HepG2 (cell line): ENCODE data around the gene RHBDF2. TPM values are rescaled to one million over a fixed set of nuclear protein-coding genes. Genes with fewer than 3 reads are reported as not detected.

Experiments
- ARID3A ChIP-seq: IDR thresholded peaks from 2 replicates; pipeline ENCODE4 v1.6.1; 2012; ENCODE audit warnings: low read depth, low read length, improper control_type of control experiment
- EP300 ChIP-seq, 3 experiments: sonication (generic) in 1 of 3; formaldehyde crosslinking in 1 of 3; IDR thresholded peaks; 2 replicates each; pipeline versions ENCODE4 v1.5.1 to v1.6.1; 2011 to 2020; ENCODE audit warnings: low read depth in 2 of 3, low read length in 2 of 3, borderline replicate concordance in 1 of 3, improper control_type of control experiment in 1 of 3, mild to moderate bottlenecking in 1 of 3, missing genetic modification reagents in 1 of 3, moderate library complexity in 1 of 3
- GZF1 ChIP-seq: sonication (generic); formaldehyde crosslinking; IDR thresholded peaks from 2 replicates; pipeline ENCODE4 v1.5.1; 2020; ENCODE audit warnings: mild to moderate bottlenecking, missing genetic modification reagents
- HOXA7 ChIP-seq: sonication (generic); formaldehyde crosslinking; IDR thresholded peaks from 2 replicates; pipeline ENCODE4 v1.8.1; 2022; ENCODE audit warnings: mild to moderate bottlenecking, missing genetic modification reagents, moderate library complexity
- IRX3 ChIP-seq: sonication (generic); formaldehyde crosslinking; IDR thresholded peaks from 2 replicates; pipeline ENCODE4 v1.8.1; 2023; ENCODE audit warnings: mild to moderate bottlenecking, low read depth, missing genetic modification reagents, borderline replicate concordance
- KDM1A ChIP-seq: IDR thresholded peaks from 2 replicates; pipeline ENCODE4 v1.6.1; 2016; ENCODE audit warnings: missing compliant biosample characterization
- MAFK ChIP-seq, 2 experiments: IDR thresholded peaks in 1 of 2; conservative IDR thresholded peaks in 1 of 2; 2 replicates each; pipeline ENCODE4 v1.6.1; 2011; ENCODE audit warnings: improper control_type of control experiment in 2 of 2, low read length in 2 of 2
- NKX3-1 ChIP-seq: sonication (generic); formaldehyde crosslinking; IDR thresholded peaks from 2 replicates; pipeline ENCODE4 v1.5.0; 2020; ENCODE audit warnings: missing genetic modification reagents
- NR2C2 ChIP-seq: sonication (generic); formaldehyde crosslinking; IDR thresholded peaks from 2 replicates; pipeline ENCODE4 v1.4.0; 2020; ENCODE audit warnings: missing genetic modification reagents, mild to moderate bottlenecking, moderate library complexity, borderline replicate concordance
- NR2F1 ChIP-seq, 2 experiments: fragments of 450-650 bp in 1 of 2; formaldehyde crosslinking in 1 of 2; IDR thresholded peaks; 2 replicates each; pipeline versions ENCODE4 v1.5.0 to v1.6.1; 2016 to 2020; ENCODE audit warnings: mild to moderate bottlenecking in 1 of 2, missing compliant biosample characterization in 1 of 2, missing genetic modification reagents in 1 of 2, moderate library complexity in 1 of 2
- ONECUT2 ChIP-seq: sonication (generic); formaldehyde crosslinking; IDR thresholded peaks from 2 replicates; pipeline ENCODE4 v1.4.0; 2020; ENCODE audit warnings: missing genetic modification reagents
- POLR2G ChIP-seq: fragments of 200-400 bp; formaldehyde crosslinking; IDR thresholded peaks from 2 replicates; pipeline ENCODE4 v1.6.1; 2018; ENCODE audit warnings: mild to moderate bottlenecking, low read depth, low read length, moderate library complexity
- PTBP1 ChIP-seq: fragments of 200-400 bp; formaldehyde crosslinking; IDR thresholded peaks from 2 replicates; pipeline ENCODE4 v1.6.1; 2018; ENCODE audit warnings: low read length, low read depth; ENCODE audit not compliant: poor library complexity, severe bottlenecking
- SIN3B ChIP-seq: fragments of 150-350 bp; IDR thresholded peaks from 2 replicates; pipeline ENCODE4 v1.6.1; 2014; ENCODE audit warnings: low read length
- SMAD3 ChIP-seq: sonication (generic); formaldehyde crosslinking; IDR thresholded peaks from 2 replicates; pipeline ENCODE4 v1.4.0; 2020; ENCODE audit warnings: missing genetic modification reagents
- SOX6 ChIP-seq, 2 experiments: fragments of 450-650 bp in 1 of 2; sonication (generic) in 1 of 2; formaldehyde crosslinking in 1 of 2; IDR thresholded peaks; 2 replicates each; pipeline versions ENCODE4 v1.4.0 to v1.6.1; 2017 to 2020; ENCODE audit warnings: antibody characterized with exemption in 1 of 2, mild to moderate bottlenecking in 1 of 2, missing genetic modification reagents in 1 of 2
- ZNF121 ChIP-seq: sonication (generic); formaldehyde crosslinking; IDR thresholded peaks from 2 replicates; pipeline ENCODE4 v1.5.0; 2020; ENCODE audit warnings: mild to moderate bottlenecking, missing genetic modification reagents
- ZNF251 ChIP-seq: sonication (generic); formaldehyde crosslinking; IDR thresholded peaks from 2 replicates; pipeline ENCODE4 v1.9.0; 2021; ENCODE audit warnings: mild to moderate bottlenecking, missing genetic modification reagents
- ZNF282 ChIP-seq: fragments of 450-650 bp; IDR thresholded peaks from 2 replicates; pipeline ENCODE4 v1.6.1; 2018; ENCODE audit not compliant: partially characterized antibody
- ZNF570 ChIP-seq: sonication (generic); formaldehyde crosslinking; IDR thresholded peaks from 2 replicates; pipeline ENCODE4 v1.4.0; 2020; ENCODE audit warnings: mild to moderate bottlenecking, missing genetic modification reagents, borderline replicate concordance
- ZNF629 ChIP-seq: sonication (generic); formaldehyde crosslinking; conservative IDR thresholded peaks from 2 replicates; pipeline ENCODE4 v1.5.0; 2020; ENCODE audit warnings: missing genetic modification reagents
- polyA plus RNA-seq, 8 experiments: library from polyadenylated mRNA; depleted of rRNA in 3 of 8; stranded (reverse) in 7 of 8; unstranded in 1 of 8; fragments of >200 nt; fragmentation: Illumina TruSeq in 4 of 8; extraction: Trizol in 4 of 8; gene quantifications; 2 replicates each; pipeline versions ENCODE4 v1.2.1 to v1.2.3, GENCODE V29; 2011 to 2016; ENCODE audit warnings: low read depth in 4 of 8, missing spikeins in 1 of 8, mixed read lengths in 1 of 8; ENCODE audit not compliant: insufficient read depth in 1 of 8
- total RNA-seq, 5 experiments: library from RNA; depleted of rRNA; stranded (reverse); fragments of >200 nt; fragmentation: Illumina TruSeq; extraction: Trizol; gene quantifications; 2 replicates each; pipeline ENCODE4 v1.2.3, GENCODE V29; 2016; ENCODE audit warnings: low read depth in 1 of 5
- TF ChIP-seq, protein P1 (sequence below): sonication (generic); formaldehyde crosslinking; IDR thresholded peaks from 2 replicates; pipeline ENCODE4 v1.5.1; 2020; ENCODE audit warnings: missing genetic modification reagents, mild to moderate bottlenecking, borderline replicate concordance
- TF ChIP-seq, protein P2 (sequence below): sonication (generic); formaldehyde crosslinking; IDR thresholded peaks from 2 replicates; pipeline ENCODE4 v1.5.1; 2020; ENCODE audit warnings: missing genetic modification reagents, mild to moderate bottlenecking, borderline replicate concordance

Gene RHBDF2
- total and polyA plus RNA-seq, 2 of the 13 experiments (the other 11 are each of a cell fraction or from before 2014, with no cell fraction given): 7.8 to 24.2 TPM

DNA sequence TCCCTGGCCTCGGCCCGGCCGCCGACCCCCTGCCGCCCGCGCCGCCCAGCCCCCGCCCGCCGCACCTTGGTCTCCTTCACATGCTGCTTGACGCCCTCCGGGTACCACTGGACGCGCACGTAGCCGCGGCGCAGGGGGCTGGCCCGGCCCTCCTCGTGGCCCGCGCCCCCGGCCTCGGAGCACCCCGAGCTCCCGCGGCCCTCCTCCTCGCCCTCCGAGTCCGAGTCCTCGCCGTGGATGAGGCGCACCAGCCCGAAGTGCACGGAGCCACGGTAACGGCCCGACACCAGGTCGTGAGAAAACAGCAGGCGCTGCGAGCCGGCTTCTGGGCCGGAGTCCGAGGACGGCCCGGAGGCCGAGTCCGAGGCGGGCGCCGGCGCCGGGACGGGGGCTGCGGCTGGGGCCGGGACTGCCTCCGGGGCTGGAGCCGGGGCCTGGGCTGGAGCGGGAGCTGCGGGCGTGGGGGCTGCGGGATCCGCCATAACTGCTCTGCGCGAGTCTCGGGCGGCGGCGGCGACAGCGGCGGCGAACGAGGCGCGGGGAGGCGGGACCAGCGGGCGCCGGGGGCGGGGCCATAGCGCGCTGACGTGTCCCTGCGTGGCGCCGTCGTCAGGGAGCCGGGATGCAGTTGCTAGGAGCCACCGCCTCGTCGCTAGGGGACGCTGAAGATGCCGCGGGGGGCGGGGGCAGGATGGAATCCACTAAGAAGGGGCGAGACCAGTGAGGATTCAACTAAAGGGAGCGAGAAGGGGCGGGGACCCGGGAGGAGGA, 48.4 kb downstream of the RHBDF2 start, which contains the start of gene UBE2O (continued):
- TF ChIP-seq ZNF121 (no peak; the same call in 1 of the 2 replicates), ZNF629 (CRISPR knock-in tag) (no peak), ONECUT2 (CRISPR knock-in tag) (no peak), NR2C2 (no peak), HOXA7 (no peak), IRX3 (CRISPR knock-in tag) (no peak), EP300 (IDR thresholded peaks at IDR 0.05; ENCODE audit: low read depth in 2 of 2, low read length in 2 of 2) (no peak), EP300 (CRISPR knock-in tag; IDR thresholded peaks at IDR 0.05; ENCODE audit: borderline replicate concordance) (no peak), ARID3A (no peak), SMAD3 (CRISPR knock-in tag) (no peak), SOX6 (IDR thresholded peaks at IDR 0.05) (no peak), SOX6 (CRISPR knock-in tag; IDR thresholded peaks at IDR 0.05) (no peak; the same call in 1 of the 2 replicates), ZNF251 (CRISPR knock-in tag) (no peak), NKX3-1 (CRISPR knock-in tag) (0 out of 2 replicates have a peak, but pooled peaks have one; percentile 67), PTBP1 (no peak), ZNF282 (no peak), KDM1A (CRISPR knock-in tag) (peak; percentile 99), SIN3B (no peak), GZF1 (CRISPR knock-in tag) (no peak), MAFK (conservative IDR thresholded peaks at IDR 0.05 in 1 of 2, IDR thresholded peaks at IDR 0.05 in 1 of 2; ENCODE audit: low read length in 2 of 2) (no peak), ZNF570 (CRISPR knock-in tag) (no peak), NR2F1 (CRISPR knock-in tag; IDR thresholded peaks at IDR 0.05) (no peak), POLR2G (peak; percentile 79)
- TF ChIP-seq, protein P1, sequence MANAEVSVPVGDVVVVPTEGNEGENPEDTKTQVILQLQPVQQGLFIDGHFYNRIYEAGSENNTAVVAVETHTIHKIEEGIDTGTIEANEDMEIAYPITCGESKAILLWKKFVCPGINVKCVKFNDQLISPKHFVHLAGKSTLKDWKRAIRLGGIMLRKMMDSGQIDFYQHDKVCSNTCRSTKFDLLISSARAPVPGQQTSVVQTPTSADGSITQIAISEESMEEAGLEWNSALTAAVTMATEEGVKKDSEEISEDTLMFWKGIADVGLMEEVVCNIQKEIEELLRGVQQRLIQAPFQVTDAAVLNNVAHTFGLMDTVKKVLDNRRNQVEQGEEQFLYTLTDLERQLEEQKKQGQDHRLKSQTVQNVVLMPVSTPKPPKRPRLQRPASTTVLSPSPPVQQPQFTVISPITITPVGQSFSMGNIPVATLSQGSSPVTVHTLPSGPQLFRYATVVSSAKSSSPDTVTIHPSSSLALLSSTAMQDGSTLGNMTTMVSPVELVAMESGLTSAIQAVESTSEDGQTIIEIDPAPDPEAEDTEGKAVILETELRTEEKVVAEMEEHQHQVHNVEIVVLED (CRISPR knock-in tag): peak; percentile 96
- TF ChIP-seq, protein P2, sequence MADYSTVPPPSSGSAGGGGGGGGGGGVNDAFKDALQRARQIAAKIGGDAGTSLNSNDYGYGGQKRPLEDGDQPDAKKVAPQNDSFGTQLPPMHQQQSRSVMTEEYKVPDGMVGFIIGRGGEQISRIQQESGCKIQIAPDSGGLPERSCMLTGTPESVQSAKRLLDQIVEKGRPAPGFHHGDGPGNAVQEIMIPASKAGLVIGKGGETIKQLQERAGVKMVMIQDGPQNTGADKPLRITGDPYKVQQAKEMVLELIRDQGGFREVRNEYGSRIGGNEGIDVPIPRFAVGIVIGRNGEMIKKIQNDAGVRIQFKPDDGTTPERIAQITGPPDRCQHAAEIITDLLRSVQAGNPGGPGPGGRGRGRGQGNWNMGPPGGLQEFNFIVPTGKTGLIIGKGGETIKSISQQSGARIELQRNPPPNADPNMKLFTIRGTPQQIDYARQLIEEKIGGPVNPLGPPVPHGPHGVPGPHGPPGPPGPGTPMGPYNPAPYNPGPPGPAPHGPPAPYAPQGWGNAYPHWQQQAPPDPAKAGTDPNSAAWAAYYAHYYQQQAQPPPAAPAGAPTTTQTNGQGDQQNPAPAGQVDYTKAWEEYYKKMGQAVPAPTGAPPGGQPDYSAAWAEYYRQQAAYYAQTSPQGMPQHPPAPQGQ (CRISPR knock-in tag): no peak
